BJ (cell line): ENCODE measurements around the gene P2RY14. TPM values are rescaled to one million over a fixed set of nuclear protein-coding genes. Genes with fewer than 3 reads are reported as not detected.

Experiments used
- CTCF ChIA-PET: fragments of 350-600 bp; formaldehyde crosslinking; extraction: SDS; loops from one replicate; lab custom pipeline; 2021; ENCODE audit warnings: antibody characterized with exemption, inconsistent platforms; lab: Yijun Ruan, JAX
- POLR2A ChIA-PET: fragments of 300-600 bp; sonication (Branson Sonifier 250); formaldehyde crosslinking; extraction: SDS; loops from one replicate; lab custom pipeline; 2021; ENCODE audit warnings: antibody characterized with exemption; lab: Charles Lee
- DNase-seq: peaks from one replicate; pipeline ENCODE4 v3.0.0-alpha.2; 2011; ENCODE audit warnings: low read depth
- H3K27me3 ChIP-seq: 2 replicates; pipeline ENCODE4 v1.6.0; 2011; ENCODE audit warnings: low read length; ENCODE audit not compliant: control insufficient read depth, insufficient read depth
- H3K36me3 ChIP-seq: 2 replicates; pipeline ENCODE4 v1.5.1; 2011; ENCODE audit warnings: low read length; ENCODE audit not compliant: control insufficient read depth, insufficient read depth
- H3K4me3 ChIP-seq: 2 replicates; pipeline ENCODE4 v1.5.1; 2011; ENCODE audit warnings: low read depth, mild to moderate bottlenecking, control low read depth, low read length
- polyA plus RNA-seq: library from polyadenylated mRNA; depleted of rRNA; stranded (reverse); fragments of >200 nt; gene quantifications from 2 replicates; pipeline ENCODE4 v1.2.3, GENCODE V29; 2011; rRNA removed
- small RNA-seq: library from RNA; depleted of rRNA; stranded (forward); fragments of <200 nt; gene quantifications from one replicate; pipeline ENCODE3, GENCODE V24; 2012; ENCODE audit warnings: low replicate concordance, low read depth; ENCODE audit not compliant: insufficient read length
- TF ChIP-seq, protein P1 (sequence below): IDR thresholded peaks from 2 replicates; pipeline ENCODE4 v1.5.1; 2011; ENCODE audit warnings: low read depth, mild to moderate bottlenecking, control low read depth, inconsistent platforms, low read length, moderate library complexity; ENCODE audit not compliant: insufficient read depth

Gene P2RY14
- polyA plus RNA-seq, 1 experiment = not detected

DNA sequence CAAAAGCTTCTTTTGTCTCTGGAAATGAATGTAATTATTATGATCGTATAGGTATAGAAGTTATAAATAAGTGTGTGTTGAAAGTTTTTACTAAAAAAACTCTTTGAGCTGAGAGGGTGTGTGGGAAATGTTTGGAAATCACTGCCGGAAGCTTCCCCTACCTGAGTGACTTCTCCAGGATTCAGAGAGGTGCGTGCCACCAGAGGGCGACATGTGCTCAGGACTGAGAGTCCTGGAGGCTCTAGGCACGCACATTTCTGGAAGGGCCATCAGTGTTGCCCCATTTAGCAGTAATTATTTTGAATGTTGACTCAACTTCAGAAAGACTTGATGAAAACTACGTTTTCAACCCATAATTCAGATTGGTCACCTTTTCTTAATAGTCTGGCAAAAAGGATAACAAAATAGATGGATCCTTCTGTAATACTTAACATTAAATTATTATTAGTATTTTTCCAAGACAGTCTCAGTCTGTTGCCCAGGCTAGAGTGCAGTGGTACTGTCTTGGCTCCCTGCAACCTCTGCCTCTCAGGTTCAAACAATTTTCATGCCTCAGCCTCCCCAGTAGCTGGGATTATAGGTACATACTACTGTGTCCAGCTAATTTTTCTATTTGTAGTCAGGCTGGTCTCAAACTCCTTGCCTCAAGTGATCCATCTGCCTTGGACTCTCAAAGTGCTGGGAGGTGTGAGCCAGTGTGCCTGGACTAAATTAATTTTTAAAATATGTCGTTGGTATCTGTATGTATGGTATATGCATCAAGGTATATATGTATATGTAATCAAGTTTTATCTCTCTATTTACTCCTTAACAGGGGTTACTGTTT, 109.9 kb downstream of the P2RY14 start:
- H3K36me3 ChIP-seq = no peaks in the 10 kb centered on the region
- H3K4me3 ChIP-seq = no peak overlapping the region
- TF ChIP-seq, protein P1, sequence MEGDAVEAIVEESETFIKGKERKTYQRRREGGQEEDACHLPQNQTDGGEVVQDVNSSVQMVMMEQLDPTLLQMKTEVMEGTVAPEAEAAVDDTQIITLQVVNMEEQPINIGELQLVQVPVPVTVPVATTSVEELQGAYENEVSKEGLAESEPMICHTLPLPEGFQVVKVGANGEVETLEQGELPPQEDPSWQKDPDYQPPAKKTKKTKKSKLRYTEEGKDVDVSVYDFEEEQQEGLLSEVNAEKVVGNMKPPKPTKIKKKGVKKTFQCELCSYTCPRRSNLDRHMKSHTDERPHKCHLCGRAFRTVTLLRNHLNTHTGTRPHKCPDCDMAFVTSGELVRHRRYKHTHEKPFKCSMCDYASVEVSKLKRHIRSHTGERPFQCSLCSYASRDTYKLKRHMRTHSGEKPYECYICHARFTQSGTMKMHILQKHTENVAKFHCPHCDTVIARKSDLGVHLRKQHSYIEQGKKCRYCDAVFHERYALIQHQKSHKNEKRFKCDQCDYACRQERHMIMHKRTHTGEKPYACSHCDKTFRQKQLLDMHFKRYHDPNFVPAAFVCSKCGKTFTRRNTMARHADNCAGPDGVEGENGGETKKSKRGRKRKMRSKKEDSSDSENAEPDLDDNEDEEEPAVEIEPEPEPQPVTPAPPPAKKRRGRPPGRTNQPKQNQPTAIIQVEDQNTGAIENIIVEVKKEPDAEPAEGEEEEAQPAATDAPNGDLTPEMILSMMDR = peak; percentile 85
- CTCF ChIA-PET = interaction anchor here (0.5 to 6.5 kb wide), 24 partner anchors 10 to 751 kb away, joined by 3 to 94 read pairs (median 4); partner anchors contain the start of gene P2RY14
- DNase-seq = no peak
- POLR2A ChIA-PET = no interaction called here
- H3K27me3 ChIP-seq = no peaks in the 10 kb centered on the region

DNA sequence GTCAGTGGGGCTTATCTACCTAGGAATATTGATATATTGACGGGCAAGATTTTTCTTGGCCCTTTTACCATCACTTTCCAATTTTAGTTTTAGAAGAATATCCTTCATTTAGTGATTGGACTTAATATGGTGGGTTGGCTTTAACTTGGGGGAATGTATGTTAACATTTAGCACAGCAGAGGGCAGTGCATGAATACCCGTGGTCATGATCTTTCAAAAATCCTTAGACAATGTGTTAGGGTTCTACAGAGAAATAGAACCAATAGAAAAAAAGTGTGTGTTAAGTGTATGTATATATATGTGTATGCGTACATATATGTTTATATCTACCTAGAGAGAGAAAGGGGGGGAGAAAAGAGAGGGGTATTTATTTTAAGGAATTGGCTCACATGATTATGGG, 112.2 kb downstream of the P2RY14 start:
- CTCF ChIA-PET = interaction anchor here (3.0 to 3.3 kb wide), 2 partner anchors 10 to 120 kb away, joined by 12 to 60 read pairs; no protein-coding TSS in a partner anchor
- POLR2A ChIA-PET = no interaction called here
- no peaks in the 10 kb centered on the region for H3K27me3 ChIP-seq
- TF ChIP-seq, protein P1 = peak; percentile 18; the same call in 1 of the 2 replicates
- H3K36me3 ChIP-seq = no peaks in the 10 kb centered on the region
- H3K4me3 ChIP-seq = no peak overlapping the region
- DNase-seq = no peak

DNA sequence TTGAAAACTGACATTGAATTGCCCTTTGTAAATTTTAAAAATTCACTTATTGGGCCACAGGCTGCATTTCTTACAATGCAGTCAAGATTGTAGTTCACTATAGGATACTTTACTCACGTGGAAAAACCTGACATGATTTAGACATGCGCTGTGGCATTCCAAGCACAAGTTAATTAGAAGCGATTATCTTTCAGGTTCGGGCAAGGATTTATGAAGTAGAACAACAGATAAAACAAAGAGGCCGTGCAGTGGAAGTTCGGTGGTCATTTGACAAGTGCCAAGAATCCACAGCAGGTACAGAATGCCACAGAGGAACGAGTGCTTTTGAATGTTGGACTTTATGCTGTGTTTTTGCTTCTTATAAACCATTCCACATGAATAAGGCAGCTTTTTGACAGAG, 113.1 kb downstream of the P2RY14 start:
- DNase-seq = no peak
- POLR2A ChIA-PET = no interaction called here
- TF ChIP-seq, protein P1 = no peak
- H3K27me3 ChIP-seq = no peaks in the 10 kb centered on the region
- CTCF ChIA-PET = no interaction called here
- H3K4me3 ChIP-seq = no peak overlapping the region
- H3K36me3 ChIP-seq = no peaks in the 10 kb centered on the region

Small RNA genes lying within 50 kb of the gene (small RNA-seq; reads per million reads assigned to genes)
- not detected for gene RNA5SP145

Other genes starting within 250 kb of the P2RY14 start
- gene MED12L, start 192.9 kb downstream of the P2RY14 start, polyA plus RNA-seq = 0.06 and 0.28 TPM in 2 replicates
- not detected in 2 replicates for gene GPR171, start 75.3 kb downstream of the P2RY14 start, polyA plus RNA-seq
- not detected in 2 replicates for gene GPR87, start 38.3 kb upstream of the P2RY14 start, polyA plus RNA-seq
- not detected in 2 replicates for gene P2RY13, start 51.0 kb upstream of the P2RY14 start, polyA plus RNA-seq
- not detected in 2 replicates for gene P2RY12, start 106.2 kb upstream of the P2RY14 start, polyA plus RNA-seq
- 0.07 and 0.12 TPM in 2 replicates for gene IGSF10, start 182.5 kb upstream of the P2RY14 start, polyA plus RNA-seq